Measurements from ENCODE around the gene SLC22A31.

Gene SLC22A31

DNA sequence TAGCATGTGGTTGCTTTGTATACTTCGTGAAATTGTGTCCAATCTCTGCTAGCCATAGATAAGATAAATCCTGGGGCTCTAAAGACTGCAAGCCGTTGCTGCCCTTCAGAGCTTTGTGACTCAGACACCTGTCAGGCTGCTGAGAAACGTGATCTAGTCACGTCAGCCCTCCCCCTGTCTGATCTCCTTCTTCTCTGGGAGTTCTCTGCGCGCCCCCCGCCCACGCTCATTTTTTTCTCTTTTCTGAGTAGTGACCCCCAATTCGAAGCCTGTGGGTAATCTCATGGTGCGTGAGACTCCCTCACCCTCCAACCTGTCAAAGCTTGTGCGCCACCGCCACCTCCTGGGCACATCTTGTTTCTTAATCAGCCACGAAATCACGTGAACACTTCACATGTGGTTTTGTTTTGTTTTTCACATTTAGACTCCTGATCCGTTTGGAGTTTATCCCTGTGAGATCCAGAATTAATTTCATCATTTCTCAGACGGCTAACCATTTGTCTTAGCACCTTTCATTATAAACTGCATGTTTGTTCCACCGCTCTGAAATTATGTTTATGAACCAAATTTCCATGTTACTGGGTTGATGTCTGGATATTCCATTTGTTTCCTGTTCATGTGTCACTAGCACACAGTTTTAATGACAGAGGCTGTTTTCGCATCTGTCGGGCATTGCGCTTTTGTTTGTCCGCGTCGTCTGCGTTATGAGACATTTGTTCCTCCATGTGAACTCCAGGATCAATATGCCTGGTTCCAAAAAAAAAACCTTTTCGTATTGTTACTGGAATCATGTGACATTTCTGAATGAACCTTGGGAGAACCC is 16.2 kb upstream of the SLC22A31 start:
- peak; percentile 77 for DNase-seq

DNA sequence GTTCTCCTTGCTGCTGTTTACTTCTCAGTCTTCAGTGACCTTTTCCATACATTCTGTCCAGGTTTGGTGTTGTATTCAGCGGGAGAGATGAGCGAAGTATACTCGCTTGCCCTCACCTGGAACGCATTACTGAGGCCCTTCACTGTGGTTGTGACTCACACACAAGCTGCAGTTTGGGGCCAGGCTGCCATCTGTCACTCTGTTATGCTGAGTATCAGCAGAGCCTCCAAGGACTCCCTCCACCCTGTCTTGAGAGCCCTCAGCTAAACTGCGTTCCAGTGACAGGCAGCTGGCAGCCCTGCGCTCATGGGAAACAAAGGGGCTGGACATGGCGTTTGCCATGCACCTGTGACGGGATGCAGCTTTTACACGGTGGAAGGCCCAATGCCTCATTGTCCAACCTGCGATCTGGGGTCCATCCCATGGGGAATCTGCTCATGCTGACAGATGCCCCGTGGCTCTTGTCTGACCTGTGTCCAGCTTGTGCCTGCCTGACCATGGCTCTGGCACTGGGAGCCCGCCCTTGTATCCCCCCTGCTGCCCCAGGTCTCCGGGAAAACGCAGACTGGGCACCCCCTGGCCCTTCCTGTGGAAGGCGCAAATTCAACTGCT is 10.7 kb upstream of the SLC22A31 start:
- no peak for DNase-seq

DNA sequence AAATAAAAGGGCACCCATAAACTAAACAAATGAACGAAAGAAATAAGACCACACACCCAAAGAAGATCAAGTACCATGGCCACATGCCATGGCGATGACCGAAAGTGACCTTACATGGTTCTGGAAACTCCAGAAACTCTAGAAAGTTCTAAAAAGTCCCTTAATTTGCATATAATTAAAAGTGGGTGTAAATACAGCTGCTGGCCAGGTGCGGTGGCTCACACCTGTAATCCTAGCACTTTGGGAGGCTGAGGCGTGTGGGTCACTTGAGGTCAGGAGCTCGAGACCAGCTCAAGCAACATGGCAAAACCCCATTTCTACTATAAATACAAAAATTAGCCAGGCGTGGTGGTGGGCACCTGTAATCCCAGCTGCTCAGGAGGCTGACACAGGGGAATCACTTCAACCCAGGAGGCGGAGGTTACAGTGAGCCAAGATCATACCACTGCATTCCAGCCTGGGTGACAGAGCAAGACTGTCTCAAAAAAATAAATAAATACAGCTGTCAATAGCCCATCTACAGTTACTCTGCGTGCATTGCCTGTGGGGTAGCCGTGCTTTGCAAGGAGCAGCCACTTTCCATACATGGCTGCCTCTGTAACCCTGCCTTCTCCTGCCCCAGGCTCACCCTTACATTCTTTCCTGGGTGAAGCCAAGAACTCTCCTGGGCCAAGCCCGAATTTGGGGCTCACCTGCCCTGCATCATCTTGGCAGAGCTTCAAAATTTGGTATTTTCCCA is 10.0 kb upstream of the SLC22A31 start:
- no peak for DNase-seq

DNA sequence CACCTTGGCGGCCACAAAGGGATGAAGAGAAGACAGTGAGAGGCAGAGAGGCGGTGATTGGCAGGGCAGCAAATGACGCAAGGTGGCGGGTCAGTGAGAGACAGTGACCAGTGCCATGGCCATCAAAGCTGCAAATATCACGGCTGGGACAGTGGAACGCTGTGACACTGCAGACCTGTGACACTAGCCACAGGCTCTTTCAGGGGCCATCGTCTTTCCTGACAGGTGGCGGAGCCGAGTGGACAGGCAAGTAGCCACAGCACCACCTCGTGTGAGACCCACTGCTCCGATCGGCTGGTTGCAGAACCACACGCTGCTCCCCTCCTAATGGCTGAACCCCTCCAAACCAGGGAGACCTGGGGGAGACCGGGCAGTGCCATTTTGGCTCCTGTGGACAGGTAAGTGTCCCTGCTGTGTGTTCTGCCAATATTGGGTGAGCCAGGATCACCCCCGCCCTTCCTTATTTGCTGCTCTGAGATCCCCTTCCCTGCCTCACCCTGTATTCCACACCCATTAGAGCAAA is 9.2 kb upstream of the SLC22A31 start:
- DNase-seq = no peak

DNA sequence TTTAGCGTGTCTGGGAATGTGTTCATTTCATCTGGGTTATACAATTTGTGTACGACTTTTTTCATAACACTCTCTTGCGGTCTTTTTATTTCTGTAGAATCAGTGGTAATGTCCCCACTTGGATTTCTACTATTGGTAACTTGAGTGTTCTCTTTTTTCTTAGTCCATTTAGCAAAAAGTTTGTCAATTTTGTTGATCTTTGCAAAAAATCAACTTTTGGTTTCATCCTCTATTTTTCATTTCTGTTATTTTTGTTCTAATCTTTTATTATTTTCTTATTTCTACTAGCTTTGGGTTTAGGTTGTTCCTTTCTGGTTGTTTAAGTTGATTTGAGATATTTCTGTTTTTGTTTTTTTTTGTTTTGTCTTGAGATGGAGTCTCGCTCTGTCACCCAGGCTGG is 7.7 kb upstream of the SLC22A31 start:
- DNase-seq = no peak

DNA sequence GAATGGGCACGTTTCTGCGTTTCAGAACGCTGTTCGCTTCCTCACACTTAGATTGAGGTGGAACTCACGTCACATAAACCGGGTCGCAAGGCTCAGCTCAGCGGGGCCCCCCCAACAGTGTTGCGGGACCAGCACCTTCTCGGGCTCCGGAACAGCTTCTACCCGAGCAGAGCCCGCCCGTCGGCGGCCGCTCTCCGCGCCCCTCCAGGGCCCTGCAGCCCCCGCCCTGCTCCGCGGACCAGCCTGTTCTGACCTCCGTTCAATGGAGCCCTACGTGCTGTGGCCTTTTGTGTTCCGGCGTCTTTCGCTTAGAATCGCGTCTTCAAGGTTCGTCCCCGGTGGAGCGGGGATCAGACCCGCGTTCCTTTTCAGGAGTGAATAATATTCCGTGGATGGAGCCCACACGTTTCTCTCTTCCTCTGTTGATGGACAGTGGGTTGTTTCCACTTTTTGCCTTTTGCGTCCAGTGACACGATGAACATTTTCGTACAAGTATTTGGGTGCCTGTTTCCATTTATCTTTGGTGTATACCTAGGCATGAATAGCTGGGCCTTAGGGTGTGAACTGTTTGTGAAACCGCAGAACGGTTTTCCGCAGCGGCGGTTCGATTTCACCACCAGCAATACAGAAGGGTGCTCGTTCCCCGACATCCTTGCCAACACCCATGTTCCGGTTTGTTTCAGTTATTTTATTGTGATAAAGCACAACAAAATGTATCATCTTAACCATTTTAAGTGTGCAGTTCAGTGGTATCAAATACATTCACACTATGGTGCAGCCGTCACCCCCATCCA is 2.3 kb upstream of the SLC22A31 start:
- no peak for DNase-seq

DNA sequence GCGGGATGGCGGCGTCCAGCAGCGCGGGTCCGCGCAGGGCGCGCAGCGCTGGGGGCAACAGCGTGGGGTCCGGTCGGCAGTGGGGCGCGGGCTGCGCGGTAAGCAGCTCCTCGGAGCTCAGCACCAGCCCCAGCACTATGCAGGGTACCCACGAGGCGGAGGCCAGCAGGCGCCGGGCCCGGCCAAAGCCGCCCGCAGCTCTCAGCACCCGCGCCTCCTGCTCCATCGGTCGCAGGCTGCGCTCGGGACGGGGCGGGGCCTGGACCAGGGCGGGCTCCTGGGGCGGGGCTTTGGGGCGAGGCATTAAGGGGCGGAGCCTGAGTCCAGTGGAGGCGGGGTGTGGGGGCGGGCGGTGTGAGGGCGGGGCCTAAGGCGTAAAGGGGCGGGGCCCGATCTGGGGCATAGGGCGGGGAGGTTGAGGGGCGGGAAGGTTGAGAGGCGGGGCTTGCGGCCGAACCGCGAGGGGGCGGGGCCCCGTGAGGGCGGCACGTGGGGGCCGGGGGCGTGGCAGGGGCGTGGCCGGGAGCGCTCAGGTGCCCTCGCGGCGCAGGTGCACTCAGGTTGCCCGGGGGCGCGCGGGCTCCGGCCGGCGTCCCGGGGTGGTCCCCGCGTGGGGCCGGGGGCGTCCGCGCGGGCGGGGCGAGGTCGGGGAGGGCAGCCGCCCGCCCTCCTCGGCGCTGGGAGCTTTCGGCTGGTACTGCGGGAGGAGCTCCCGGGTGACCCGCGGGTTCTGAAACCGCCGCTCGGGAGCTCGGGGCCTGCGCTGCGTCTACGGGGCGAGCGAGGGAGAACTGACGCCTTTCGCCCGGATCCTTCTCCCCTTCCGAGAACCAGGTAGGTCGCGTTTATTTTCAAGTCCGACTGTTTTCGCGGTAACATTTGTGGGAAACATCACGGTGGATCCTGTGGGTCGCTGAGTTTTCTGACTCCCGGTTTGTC is 1.4 kb upstream of the SLC22A31 start:
- DNase-seq = peak; percentile 67

DNA sequence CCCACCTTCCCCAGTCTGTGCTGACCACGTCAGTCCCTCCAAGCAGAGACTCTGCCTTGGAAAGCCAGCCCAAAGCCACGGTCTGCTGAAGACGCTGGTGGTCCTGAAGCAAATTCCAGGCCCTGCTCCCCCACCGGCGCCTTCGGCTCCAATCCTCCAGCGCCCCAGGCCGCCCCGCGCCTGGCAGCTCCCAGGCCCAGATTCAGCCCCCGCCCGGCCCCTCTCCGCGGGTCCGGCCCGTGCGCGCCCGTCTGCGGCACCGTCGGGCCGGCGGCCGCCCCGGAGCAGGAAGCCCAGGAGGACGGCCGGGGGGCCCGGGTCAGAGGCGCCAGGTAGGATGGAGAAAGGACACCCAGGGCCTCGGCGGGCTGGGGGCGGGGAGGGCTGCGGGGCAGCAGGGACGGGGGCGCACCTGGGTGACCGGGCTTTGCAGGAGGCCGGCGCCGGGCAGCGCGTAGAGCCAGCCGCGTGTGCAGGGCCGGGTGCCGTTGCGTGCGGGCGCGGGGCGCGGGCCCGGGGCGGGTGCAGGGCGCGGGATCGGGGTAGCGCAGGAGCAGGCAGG is 594 bp upstream of the SLC22A31 start:
- DNase-seq = no peak

DNA sequence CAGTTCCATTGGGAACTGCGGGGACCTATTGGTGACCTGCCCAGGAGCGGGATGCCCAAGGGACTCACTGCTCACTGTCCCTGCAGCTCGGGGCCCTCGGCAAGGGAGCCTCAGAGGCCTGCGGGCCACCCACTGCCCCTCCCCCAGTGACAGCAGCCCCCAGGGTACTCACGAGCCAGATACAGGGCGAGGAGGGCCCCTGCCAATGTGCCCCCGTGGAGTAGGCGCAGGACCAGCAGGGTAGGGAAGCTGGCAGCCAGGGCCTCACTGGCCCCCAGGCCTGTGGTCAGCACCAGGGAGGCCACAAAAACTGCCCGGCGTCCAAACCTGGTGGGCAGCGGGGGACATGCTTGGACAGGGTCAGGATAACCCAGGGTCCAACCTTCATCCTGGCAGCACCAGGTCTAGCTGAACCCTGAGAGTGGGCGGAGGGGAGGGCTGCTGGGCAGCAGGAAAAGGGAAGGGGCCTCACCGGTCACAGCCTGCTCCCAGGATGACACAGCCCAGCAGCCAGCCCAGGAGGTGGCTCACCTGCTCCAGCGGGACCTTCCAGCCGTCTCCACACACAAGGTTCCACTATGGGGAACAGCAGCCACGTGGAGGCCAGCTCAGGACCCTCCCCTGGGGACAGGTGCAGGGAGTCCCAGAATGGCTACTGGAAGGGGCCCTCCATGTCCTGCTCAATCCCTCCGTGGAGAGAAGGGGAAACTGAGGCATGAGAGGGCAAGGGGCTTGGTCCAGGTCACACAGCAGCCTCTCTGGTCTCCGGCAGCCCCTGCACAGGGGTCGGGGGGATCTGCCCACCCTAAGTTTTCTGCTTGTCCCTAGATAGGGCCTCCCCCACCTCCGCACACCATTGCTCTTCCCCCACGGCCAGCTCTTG is 855 bp downstream of the SLC22A31 start:
- DNase-seq = no peak

DNA sequence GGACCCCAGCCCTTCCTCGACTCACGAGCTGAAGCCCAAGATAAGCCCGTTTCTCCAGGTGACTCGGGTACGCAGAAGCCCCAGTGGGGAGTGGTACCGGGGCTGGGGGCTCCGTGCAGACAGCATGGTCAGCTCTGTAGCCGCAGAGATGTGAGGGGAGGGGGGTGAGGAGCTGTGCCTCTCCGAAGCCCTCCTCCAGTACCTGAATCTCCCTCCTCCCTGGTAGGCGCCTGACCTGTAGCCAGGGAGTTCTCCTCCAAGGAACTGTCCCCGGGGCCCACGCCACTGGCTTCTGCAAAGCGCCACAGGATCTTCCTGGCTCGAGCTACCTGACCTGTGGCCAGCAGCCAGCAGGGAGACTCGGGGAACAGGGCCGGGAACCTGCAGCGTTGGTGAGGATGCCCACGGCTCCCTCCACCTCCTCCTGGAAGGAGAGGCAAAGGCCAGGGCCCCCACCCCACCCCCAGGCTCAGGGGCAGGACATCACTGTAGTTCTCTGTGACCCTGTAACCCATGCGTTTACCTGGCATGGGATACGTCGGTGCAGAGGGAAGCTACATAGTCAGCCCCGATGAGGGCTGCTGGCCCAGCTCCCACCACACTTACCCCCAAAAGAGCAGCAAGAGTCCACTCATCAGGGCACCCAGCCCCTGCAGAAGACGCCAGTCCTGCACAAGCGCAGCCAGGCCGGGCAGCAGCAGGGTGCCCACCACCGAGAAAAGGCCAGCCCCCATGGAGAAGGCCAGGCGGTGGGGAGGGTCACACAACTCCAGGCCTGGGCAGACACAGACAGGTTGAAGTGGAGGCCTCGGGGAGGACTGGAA is 1.7 kb downstream of the SLC22A31 start:
- no peak for DNase-seq

DNA sequence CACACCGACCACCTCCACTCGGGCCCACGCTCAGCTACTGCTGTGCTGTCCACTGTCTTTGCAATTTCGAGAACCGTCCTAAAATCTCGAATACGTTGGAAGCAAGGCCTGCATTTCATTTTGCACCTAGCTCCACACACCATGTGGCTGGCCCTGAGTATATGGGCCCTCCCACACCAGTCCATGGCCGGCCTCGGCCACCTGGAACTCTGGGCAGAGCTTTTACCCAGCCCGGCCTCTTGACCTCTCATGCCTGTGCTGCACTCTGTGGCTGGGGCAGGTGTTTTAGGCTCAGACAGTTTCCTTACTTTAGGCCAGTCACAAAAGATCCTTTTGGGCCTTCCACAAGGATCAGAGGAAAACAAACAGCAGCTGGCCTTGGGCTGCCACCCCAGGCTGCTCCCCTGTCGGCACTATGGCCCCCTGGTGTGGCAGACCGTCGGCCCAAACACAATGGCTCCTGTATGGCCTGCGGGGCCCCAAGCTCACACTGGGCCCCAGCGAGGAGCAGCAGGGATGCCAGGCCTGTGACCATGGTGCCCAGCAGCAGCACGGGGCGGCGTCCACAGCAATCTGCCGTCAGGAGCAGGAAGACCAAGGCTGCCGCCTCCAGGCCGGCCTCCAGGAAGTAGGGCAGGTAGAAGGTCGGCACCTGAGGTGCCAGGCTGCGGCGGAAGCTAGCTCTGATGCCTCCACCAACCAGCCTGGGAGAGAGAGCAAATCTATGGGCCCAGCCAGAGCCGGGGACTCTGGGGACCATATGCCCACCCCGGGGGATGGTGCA is 2.5 kb downstream of the SLC22A31 start:
- no peak for DNase-seq

DNA sequence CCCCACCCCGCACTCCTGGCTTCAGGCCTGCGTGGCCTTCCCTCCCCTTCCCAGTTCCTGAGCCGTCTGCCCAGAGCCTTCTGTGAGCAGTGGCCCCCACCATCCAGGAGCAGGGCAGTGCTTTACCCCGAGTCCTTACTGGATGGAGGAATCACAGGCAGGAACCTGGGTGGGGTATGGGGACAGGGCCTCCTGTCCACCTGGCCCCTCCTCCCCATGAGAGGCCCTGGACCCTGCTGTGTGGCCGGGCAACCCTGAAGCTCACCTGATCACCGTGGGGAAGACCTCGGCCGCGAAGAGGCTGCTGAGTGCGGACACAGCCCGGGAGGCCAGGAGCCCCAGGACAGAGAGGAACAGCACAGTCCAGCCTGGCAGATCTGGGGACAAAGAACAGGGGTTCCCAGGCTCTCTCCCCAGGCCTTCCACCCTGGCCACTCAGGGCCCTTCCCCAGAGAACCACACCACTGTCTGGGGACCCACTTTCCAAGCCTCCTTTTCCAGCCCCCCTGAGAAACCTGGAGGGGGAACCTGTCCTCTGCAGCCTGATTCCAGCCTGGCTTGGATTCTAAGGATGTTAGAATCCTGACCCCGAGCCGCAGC is 3.2 kb downstream of the SLC22A31 start:
- no peak for DNase-seq

DNA sequence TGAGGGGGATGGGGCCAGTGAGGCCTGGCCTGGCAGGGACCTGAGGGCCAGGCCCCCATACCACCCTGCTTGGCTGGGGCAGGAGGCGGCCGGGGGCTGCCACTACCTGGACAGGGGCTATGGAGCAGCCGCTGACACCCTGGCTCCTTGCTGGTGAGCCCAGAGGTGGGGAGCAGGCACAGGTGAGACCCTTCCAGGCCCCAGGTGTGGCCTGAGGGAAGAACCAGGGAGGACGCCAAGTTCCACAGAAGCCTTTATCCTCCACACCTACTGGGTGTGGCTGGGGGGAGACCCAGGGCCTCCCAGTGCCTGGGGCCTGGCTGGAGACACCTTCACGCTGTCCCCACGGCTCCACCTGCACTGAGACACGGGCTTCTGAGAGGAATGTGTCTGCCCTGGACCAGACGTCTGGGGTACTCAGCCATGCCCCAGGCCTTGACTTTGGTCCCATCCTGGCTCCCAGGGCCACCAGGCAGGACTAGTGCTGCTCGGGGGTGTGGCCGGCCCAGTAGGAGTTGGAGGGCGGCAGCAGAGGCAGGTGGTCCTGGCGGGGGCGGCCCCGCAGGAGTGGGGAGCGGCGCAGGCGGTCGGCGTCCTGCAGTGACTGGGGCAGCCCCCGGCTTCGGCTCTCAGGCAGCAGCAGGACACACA is 4.7 kb downstream of the SLC22A31 start:
- no peak for DNase-seq

DNA sequence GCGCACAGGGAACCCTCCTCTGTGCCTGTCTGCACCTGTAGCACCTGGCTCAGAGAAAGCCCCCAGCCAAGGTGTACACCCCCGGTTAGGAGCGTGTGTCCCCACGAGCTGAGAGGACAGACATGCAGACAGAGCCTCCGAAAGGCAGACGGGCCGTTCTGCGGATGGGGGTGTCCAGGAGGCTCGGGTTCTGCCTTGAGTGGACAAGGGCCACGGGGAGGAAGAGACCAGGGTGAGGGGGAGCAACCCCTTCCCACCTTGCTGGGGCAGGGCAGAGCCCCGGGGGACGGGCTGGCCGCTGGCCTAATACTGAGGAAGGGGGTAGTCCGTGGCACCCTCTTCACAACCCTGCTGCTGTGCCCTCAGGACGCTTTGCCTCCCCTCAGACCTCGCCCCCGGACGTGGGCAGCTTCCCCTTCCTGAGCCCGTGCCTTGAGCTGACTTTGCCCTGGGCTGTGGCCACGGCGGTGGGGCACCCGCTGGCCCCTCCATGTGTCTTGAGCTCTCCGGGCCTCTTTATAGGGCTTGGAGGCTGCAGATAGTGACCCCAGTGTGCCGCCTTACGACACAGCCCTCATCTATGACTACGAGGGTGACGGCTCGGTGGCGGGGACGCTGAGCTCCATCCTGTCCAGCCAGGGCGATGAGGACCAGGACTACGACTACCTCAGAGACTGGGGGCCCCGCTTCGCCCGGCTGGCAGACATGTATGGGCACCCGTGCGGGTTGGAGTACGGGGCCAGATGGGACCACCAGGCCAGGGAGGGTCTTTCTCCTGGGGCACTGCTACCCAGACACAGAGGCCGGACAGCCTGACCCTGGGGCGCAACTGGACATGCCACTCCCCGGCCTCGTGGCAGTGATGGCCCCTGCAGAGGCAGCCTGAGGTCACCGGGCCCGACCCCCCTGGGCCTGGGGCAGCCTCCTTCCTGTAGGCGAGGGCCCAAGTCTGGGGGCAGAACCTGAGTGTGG is 5.7 kb downstream of the SLC22A31 start:
- no peak for DNase-seq

DNA sequence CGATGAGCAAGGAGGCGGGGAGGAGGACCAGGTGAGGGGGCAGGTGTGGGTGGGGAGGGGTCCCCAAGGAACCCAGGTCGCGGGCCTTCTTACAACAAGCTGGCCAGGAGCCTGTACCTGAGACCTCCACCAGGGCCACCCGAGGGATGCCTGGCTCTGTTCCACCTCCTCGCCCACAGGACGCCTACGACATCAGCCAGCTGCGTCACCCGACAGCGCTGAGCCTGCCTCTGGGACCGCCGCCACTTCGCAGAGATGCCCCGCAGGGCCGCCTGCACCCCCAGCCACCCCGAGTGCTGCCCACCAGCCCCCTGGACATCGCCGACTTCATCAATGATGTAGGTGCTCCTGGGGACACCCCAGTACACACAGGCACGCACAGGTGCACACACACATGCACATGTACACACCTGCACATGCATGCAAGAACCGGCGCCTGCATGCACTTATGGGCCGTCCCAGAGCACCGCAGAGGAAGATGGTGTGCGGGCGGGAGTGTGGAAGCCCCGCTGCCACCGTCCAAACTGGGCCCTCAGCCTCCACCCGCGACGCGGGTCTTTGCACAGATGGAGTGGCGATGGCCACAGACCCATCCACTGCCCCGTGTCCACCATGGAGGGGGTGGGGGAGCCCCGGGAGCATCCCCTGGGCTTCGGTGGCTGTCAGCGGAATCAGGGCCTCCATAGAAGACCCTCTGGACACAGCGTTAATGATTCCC is 6.6 kb downstream of the SLC22A31 start:
- DNase-seq = no peak

All from activated T-cell treated with anti-CD3 and anti-CD28 coated beads for 4 hours (primary cell).